Lung (tissue), 12 donors: ENCODE measurements around the gene PTPRD. TPM values are rescaled to one million over a fixed set of nuclear protein-coding genes. Genes with fewer than 3 reads are reported as not detected.
A peak's percentile ranks its signal among the peaks of the same experiment; 100 is the strongest.

Source experiments
- ATAC-seq: fragments of 200-7000 bp; cut with Tn5 transposase; one replicate; pipeline ENCODE4 v1.9.1; 2020; ENCODE audit warnings: moderate number of reproducible peaks; ENCODE audit not compliant: insufficient read depth, low FRiP score
- DNase-seq, 3 donors: peaks; one replicate each; pipeline ENCODE4 v3.0.0-alpha.2; 2013 to 2017
- H3K27ac ChIP-seq, 2 donors: one replicate each; pipeline ENCODE4 v1.5.1; 2013; ENCODE audit warnings: mild to moderate bottlenecking in 2 of 2, moderate library complexity in 2 of 2, control low read depth in 1 of 2, inconsistent platforms in 1 of 2, low read depth in 1 of 2, low read length in 1 of 2
- H3K27me3 ChIP-seq, 3 donors: one replicate each; pipeline ENCODE4 v1.5.1; 2013; ENCODE audit warnings: low read length in 2 of 3; ENCODE audit not compliant: control insufficient read depth in 3 of 3, insufficient read depth in 3 of 3
- H3K36me3 ChIP-seq, 4 donors: one replicate each; pipeline ENCODE4 v1.5.1; 2013; ENCODE audit warnings: low read length in 4 of 4, mild to moderate bottlenecking in 1 of 4, moderate library complexity in 1 of 4; ENCODE audit not compliant: control insufficient read depth in 4 of 4, insufficient read depth in 4 of 4
- H3K4me1 ChIP-seq, 5 donors: one replicate each; pipeline ENCODE4 v1.5.1; 2013; ENCODE audit warnings: low read length in 5 of 5, mild to moderate bottlenecking in 2 of 5, moderate library complexity in 1 of 5; ENCODE audit not compliant: control insufficient read depth in 5 of 5, insufficient read depth in 5 of 5
- H3K4me3 ChIP-seq: one replicate; pipeline ENCODE4 v1.5.1; 2013; ENCODE audit warnings: mild to moderate bottlenecking, control low read depth, moderate library complexity
- H3K9ac ChIP-seq, 2 donors: one replicate each; pipeline ENCODE4 v1.5.1; 2013; ENCODE audit warnings: low read length in 2 of 2, control low read depth in 1 of 2; ENCODE audit not compliant: insufficient read depth in 1 of 2
- H3K9me3 ChIP-seq, 4 donors: one replicate each; pipeline ENCODE4 v1.5.1; 2013; ENCODE audit warnings: low read length in 3 of 4, mild to moderate bottlenecking in 1 of 4, moderate library complexity in 1 of 4; ENCODE audit not compliant: control insufficient read depth in 4 of 4, insufficient read depth in 3 of 4
- WGBS, 2 donors: extraction: QIAGEN DNeasy Blood & Tissue Kit; methylation state at CpG; one replicate each; pipeline ENCODE4 v1.1.7; 2013; 5-methylcytosine and 5-hydroxymethylcytosine counted together
- polyA plus RNA-seq, 2 donors: library from polyadenylated mRNA; stranded (reverse); fragments of 200-250 nt; gene quantifications; one replicate each; pipeline ENCODE4 v1.2.1, GENCODE V29; 2013
- total RNA-seq, 2 donors: library from RNA; depleted of rRNA in 1 of 2; stranded (reverse); fragments of >200 nt in 1 of 2; gene quantifications; one replicate each; pipeline ENCODE4 v1.2.1, GENCODE V29; 2014 to 2021
- TF ChIP-seq, protein P1 (sequence below): IDR thresholded peaks from 2 replicates; pipeline ENCODE4 v1.5.1; 2012; ENCODE audit warnings: mild to moderate bottlenecking; ENCODE audit errors: control extremely low read depth, extremely low read depth
- donor health status: control.
- donor health status: control.
- donor health status: Bipolar disorder and iron deficiency.
- donor health status: healthy.
- donor health status: DM: yes; HTN: yes; CAD: no.

PTPRD gene
- total and polyA plus RNA-seq, 4 donors: 1.9 to 145 (median 13.7) TPM

DNA sequence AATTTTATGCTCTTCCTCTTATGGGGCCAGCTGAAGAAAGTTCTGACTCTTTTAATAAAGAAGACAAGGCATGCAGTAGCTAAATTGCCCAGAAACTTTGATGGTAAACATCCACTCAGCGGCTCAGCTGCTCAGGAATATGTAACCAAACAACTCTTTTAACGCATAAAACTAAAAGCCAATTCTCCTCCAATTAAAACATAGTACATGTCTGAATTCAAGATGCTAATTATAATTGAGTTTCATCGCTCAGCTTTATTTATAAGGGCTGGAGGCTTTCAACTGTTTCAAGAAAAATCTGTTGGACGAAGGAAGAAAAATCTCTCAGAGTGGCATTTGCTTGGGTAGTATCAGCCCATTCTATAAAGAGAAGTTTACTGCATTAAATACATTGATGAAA, 359.5 kb downstream of the PTPRD start:
- no peaks in the 10 kb centered on the region for H3K9me3 ChIP-seq

DNA sequence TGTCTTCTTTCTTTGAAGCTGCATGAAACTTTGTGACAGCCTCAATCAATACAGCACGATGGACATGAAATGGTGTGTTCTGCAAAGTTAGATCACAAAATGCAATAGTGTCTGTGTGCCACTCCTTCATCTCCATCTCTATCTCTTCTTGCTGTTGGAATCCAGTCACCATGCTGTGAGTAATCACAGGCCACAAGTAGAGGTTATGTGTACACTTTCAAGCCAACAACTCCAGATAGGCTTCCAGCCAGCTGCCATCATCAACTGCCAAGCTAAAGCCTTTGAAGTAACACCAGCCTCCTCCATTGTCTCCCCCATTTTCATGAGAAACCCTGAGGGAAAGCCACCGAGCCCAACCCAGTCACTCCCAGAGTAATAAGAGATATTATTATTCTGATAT, 360.6 kb downstream of the PTPRD start:
- TF ChIP-seq, protein P1, sequence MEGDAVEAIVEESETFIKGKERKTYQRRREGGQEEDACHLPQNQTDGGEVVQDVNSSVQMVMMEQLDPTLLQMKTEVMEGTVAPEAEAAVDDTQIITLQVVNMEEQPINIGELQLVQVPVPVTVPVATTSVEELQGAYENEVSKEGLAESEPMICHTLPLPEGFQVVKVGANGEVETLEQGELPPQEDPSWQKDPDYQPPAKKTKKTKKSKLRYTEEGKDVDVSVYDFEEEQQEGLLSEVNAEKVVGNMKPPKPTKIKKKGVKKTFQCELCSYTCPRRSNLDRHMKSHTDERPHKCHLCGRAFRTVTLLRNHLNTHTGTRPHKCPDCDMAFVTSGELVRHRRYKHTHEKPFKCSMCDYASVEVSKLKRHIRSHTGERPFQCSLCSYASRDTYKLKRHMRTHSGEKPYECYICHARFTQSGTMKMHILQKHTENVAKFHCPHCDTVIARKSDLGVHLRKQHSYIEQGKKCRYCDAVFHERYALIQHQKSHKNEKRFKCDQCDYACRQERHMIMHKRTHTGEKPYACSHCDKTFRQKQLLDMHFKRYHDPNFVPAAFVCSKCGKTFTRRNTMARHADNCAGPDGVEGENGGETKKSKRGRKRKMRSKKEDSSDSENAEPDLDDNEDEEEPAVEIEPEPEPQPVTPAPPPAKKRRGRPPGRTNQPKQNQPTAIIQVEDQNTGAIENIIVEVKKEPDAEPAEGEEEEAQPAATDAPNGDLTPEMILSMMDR: no peak

More for the DNA sequence above, 359.5 kb downstream of the PTPRD start:
- 93 to 94% methylated on average over 4 of the region's 4 CpGs for WGBS, 2 donors
- Histone ChIP-seq H3K27ac (no peak overlapping the region), H3K36me3 (no peaks in the 10 kb centered on the region), H3K9ac (no peak overlapping the region), H3K4me1 (peaks cover 0 to 9% (median 3%) of the 10 kb centered on the region in 5 donors), H3K4me3 (no peak overlapping the region), H3K27me3 (no peaks in the 10 kb centered on the region)
- TF ChIP-seq, protein P1: no peak
- DNase-seq (no peak), ATAC-seq (no peak)

DNA sequence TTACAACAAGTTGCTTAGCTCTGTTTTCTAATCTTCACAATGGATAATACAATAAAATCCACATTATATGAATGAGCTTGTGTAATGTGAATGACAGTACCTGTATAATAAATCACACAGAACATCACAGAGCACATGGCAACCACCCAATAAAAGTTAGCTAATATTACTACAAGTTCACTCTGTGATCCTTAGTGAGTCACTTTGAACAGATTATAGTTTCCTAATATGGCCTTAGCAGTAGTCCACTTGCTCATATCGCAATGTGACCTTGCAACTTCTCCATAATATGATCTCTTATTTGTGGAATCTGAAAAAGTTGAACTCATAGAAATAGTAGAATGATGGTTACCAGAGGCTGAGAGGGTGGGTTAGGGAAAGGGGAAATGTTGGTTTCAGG, 361.3 kb downstream of the PTPRD start:
- H3K9me3 ChIP-seq: no peaks in the 10 kb centered on the region
- 92 to 93% methylated on average over 1 of the region's 1 CpG for WGBS, 2 donors
- no peaks in the 10 kb centered on the region for H3K27me3 ChIP-seq
- DNase-seq (no peak), ATAC-seq (no peak)
- H3K36me3 ChIP-seq: no peaks in the 10 kb centered on the region
- H3K4me1 ChIP-seq: peaks cover 0 to 13% (median 3%) of the 10 kb centered on the region in 5 donors
- H3K27ac ChIP-seq: peak overlapping the region in 1 of 2 donors; percentile 33
- no peak overlapping the region for H3K4me3 ChIP-seq
- H3K9ac ChIP-seq: no peak overlapping the region
- TF ChIP-seq, protein P1: no peak

More for the DNA sequence above, 360.6 kb downstream of the PTPRD start:
- WGBS, 2 donors: 81 to 83% methylated on average over 2 of the region's 2 CpGs
- ATAC-seq: no peak
- Histone ChIP-seq H3K4me3 (no peak overlapping the region), H3K9ac (no peak overlapping the region), H3K4me1 (peaks cover 0 to 13% (median 3%) of the 10 kb centered on the region in 5 donors), H3K27ac (peak overlapping the region in 1 of 2 donors; percentile 33), H3K9me3 (no peaks in the 10 kb centered on the region), H3K27me3 (no peaks in the 10 kb centered on the region), H3K36me3 (no peaks in the 10 kb centered on the region)
- DNase-seq: no peak

DNA sequence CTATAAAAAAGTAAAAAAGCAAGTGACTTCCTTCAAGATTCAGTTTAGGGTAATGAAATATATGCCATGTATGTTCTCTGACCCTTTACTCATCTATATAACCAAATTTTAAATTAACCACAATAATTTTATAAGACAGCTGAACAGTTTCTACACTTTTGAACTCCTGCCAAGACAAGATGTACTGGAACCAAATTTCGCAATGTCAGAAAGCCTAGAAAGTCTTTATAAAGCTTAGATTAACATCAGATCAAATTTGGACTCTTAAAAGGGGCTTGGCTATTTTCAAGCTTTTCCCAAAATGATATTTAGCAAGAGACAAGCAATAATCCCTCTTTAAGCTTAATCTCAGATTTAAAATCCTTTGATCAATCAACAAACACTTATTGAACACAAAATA, 362.6 kb downstream of the PTPRD start:
- DNase-seq (peak in 2 of 3 donors; percentile 75 to 76), ATAC-seq (no peak)
- Histone ChIP-seq H3K27ac (no peak overlapping the region), H3K9ac (no peak overlapping the region), H3K4me1 (peaks cover 0 to 13% (median 3%) of the 10 kb centered on the region in 5 donors), H3K4me3 (no peak overlapping the region), H3K27me3 (no peaks in the 10 kb centered on the region), H3K9me3 (no peaks in the 10 kb centered on the region), H3K36me3 (no peaks in the 10 kb centered on the region)
- 51 to 56% methylated on average over 1 of the region's 1 CpG for WGBS, 2 donors
- TF ChIP-seq, protein P1: no peak
